WI38 (cell line): ENCODE measurements around the gene DUSP23.

Source experiments
- H3K4me3 ChIP-seq: 2 replicates; pipeline ENCODE4 v1.5.1; 2011; ENCODE audit warnings: low read depth, mild to moderate bottlenecking, control low read depth, low read length
- CTCF ChIP-seq: IDR thresholded peaks from 2 replicates; pipeline ENCODE4 v1.5.1; 2012; ENCODE audit warnings: low read depth, mild to moderate bottlenecking, control low read depth, low read length

The DUSP23 gene

DNA sequence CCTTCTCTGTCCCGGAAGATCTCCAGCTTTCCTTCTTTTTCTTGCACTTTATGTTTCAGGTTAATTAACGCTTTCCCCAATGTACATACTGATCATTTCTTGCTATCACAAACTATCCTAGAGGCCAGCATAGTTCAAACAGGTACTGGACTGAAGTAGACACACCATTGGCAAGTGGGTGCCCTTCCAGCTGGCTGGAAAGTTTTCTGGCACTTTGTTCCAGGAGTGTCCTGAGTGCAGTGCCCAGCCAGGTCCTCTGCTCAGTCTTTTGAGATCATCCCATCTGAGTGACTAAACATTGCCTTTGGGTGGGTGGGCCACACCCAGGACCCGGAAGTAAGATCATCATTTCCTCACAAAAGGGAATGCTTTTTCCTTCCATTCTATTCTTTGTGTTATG lies 15.0 kb upstream of the DUSP23 start:
- TF ChIP-seq CTCF, result no peak
- no peak overlapping the region for H3K4me3 ChIP-seq

DNA sequence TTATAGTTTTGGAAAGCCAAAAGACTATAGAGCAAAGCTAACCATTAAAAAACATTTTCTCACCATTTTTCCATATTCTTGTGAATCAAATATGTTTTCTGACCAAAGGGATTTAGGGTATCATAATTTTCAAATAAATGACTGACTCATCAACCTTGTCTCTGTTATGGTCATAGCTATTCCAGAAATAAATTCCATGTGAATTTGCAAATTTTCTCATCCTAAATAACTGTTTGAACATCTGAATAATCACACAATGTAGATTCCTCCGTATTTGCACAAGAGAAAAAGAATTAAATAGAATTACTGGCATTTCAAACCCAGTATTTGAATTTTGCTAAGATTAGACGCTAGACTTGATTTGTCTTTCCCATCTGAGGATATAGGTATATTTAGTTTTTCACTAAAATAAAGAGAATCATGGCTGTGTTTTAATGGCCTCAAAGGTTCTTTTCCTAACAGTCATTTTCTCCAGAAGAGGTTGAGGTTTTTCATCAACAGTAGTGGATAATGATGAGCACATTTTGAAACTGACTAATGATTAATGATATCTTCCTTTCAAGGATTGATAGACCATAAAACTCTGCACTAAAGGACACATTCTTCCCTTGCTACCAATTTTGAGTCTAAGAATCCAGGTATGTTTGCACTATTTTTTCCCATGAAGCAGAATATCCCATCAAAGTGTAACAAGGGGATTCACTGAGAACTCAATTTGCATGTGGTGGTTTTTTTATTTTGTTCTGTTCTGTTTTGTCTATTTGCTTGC lies 9.5 kb upstream of the DUSP23 start:
- no peak overlapping the region for H3K4me3 ChIP-seq
- no peak for TF ChIP-seq CTCF

GRCh38 chr1:159774465-159774864 lies 6.3 kb upstream of the DUSP23 start:
- H3K4me3 ChIP-seq, result no peak overlapping the region
- no peak for TF ChIP-seq CTCF

DNA sequence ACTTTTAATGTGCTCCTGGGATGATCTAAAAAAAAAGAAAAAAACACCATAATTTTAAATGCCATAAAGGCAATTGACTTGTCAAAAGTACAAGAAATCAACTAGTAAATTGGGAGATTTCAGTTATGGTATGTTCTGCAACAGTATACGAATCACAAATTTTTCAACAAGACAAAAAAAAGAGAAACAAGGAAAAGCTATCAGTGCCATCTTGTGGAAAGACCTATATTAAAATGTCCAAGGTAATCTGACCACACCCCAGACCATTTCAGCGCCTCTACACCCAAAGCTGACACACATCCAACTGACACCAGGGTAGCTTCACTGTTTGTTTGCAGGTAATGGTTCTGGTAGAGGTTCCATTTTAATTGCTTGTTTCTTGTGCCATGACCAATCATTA lies 5.0 kb upstream of the DUSP23 start:
- no peak for TF ChIP-seq CTCF
- no peak overlapping the region for H3K4me3 ChIP-seq

- no peak overlapping the region for H3K4me3 ChIP-seq
These were observed 2.5 kb upstream of the DUSP23 start for GRCh38 chr1:159778266-159778665.

GRCh38 chr1:159779403-159779851 lies 1.3 kb upstream of the DUSP23 start:
- TF ChIP-seq CTCF, result no peak
- no peak overlapping the region for H3K4me3 ChIP-seq

More at GRCh38 chr1:159778266-159778665, 2.5 kb upstream of the DUSP23 start:
- no peak for TF ChIP-seq CTCF

- no peak for TF ChIP-seq CTCF
- no peak overlapping the region for H3K4me3 ChIP-seq
These were observed 1.2 kb downstream of the DUSP23 start for GRCh38 chr1:159781992-159782391.
